Measurements from ENCODE around the gene GPRC5B.

Gene GPRC5B

DNA sequence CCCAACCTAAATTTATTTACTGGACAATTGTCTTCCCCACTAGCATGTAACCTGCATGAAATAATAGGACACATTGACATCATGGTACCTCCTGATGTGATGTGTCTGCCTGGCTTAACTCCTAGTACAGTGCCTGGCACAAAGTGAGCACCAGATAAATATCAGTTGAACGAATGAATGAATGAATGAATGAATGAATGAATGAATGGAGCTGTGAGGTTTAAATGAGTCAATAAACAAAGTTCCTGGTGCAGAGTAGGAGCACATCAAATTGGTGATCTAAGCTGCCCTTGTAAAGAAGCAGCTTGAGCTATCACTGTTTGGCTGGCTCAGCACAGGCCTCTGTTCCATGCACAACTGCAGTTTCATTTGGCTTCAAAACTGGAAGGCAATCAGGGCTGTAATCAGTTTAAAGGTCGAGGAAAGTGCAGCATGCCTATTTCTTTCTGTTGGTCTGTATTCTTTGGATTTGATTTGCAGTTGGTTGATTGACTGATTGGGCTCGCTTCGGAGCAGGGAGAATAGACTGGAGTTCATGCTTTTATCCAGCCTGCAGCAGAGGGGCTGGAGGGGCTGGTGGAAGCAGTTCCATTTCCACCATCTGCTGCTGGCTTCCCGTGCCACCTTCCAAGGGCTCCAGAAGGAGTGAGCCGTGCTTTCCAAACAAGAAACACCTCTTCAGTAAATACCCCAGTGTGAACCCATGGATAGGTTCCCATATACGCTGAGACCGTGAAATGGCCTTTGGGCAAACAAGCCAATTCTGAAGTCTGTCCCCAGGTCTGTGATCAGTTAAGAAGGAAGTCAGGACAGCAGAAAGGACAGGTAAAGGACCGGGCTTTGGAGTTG lies 54.6 kb downstream of the GPRC5B start:
- Histone ChIP-seq H2AFZ (ENCODE audit: low read depth, low read length) (no peak overlapping the region), H3K27me3 (ENCODE audit: insufficient read depth, low read length) (no peaks in the 10 kb centered on the region), H3K4me3 (ENCODE audit: low read length) (no peak overlapping the region), H3K36me3 (ENCODE audit: insufficient read depth, low read length) (peaks cover 8% of the 10 kb centered on the region), H3K4me1 (ENCODE audit: insufficient read depth, low read length) (peaks cover 3% of the 10 kb centered on the region), H3K9me3 (ENCODE audit: low read length) (no peaks in the 10 kb centered on the region)

GRCh38 chr16:19824216-19824615 lies 60.4 kb downstream of the GPRC5B start:
- Histone ChIP-seq H3K36me3 (ENCODE audit: insufficient read depth, low read length) (peaks cover 4% of the 10 kb centered on the region), H3K4me3 (ENCODE audit: low read length) (no peak overlapping the region), H3K27me3 (ENCODE audit: insufficient read depth, low read length) (no peaks in the 10 kb centered on the region), H2AFZ (ENCODE audit: low read depth, low read length) (no peak overlapping the region), H3K4me1 (ENCODE audit: insufficient read depth, low read length) (peaks cover 3% of the 10 kb centered on the region), H3K9me3 (ENCODE audit: low read length) (no peaks in the 10 kb centered on the region)

GRCh38 chr16:19823322-19823721 lies 61.3 kb downstream of the GPRC5B start:
- Histone ChIP-seq H3K4me1 (ENCODE audit: insufficient read depth, low read length) (peaks cover 3% of the 10 kb centered on the region), H3K27me3 (ENCODE audit: insufficient read depth, low read length) (no peaks in the 10 kb centered on the region), H3K9me3 (ENCODE audit: low read length) (no peaks in the 10 kb centered on the region), H3K36me3 (ENCODE audit: insufficient read depth, low read length) (peaks cover 2% of the 10 kb centered on the region), H2AFZ (ENCODE audit: low read depth, low read length) (no peak overlapping the region), H3K4me3 (ENCODE audit: low read length) (no peak overlapping the region)

DNA sequence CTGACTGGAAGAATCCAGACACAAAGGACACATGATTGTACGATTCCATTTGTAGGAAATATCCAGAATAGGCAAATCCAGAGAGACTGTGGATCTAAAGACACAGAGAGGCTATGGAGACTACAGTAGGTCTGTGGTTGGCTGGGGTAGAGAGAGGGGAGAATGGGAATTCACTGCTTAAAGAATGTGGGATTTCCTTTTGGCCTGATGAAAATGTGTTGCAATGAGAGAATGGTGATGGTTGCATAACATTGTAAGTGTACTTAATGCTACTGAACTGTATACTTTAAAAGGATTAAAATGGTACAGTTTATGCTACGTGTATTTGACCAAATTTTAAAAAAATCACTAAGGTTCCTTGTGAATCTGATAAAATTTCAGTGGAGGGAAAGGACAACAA lies 62.1 kb downstream of the GPRC5B start:
- Histone ChIP-seq H3K4me3 (ENCODE audit: low read length) (no peak overlapping the region), H3K9me3 (ENCODE audit: low read length) (no peaks in the 10 kb centered on the region), H3K4me1 (ENCODE audit: insufficient read depth, low read length) (peaks cover 3% of the 10 kb centered on the region), H2AFZ (ENCODE audit: low read depth, low read length) (no peak overlapping the region), H3K36me3 (ENCODE audit: insufficient read depth, low read length) (peaks cover 2% of the 10 kb centered on the region), H3K27me3 (ENCODE audit: insufficient read depth, low read length) (no peaks in the 10 kb centered on the region)

DNA sequence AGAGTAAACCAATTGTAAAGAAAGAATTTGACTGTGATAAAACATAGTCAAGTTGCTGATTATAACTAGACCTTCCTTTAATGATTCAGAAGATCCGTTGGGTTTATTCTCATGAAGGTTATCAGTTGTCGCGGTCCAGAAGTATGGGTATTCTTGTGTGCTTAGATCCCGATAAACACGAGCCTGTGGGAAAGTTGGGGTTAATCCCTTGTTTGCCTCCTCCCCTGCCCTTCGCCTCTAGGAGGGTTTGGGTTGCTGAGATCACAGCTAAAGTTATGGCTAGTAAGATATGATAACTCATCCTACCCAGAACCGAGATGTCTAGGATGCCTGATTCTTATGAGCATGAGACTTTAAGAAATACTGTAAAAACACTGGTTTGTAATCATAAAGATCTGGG lies 66.8 kb downstream of the GPRC5B start:
- Histone ChIP-seq H3K9me3 (ENCODE audit: low read length) (peaks cover 3% of the 10 kb centered on the region), H3K4me3 (ENCODE audit: low read length) (no peak overlapping the region), H2AFZ (ENCODE audit: low read depth, low read length) (no peak overlapping the region), H3K36me3 (ENCODE audit: insufficient read depth, low read length) (no peaks in the 10 kb centered on the region), H3K27me3 (ENCODE audit: insufficient read depth, low read length) (no peaks in the 10 kb centered on the region), H3K4me1 (ENCODE audit: insufficient read depth, low read length) (no peaks in the 10 kb centered on the region)

DNA sequence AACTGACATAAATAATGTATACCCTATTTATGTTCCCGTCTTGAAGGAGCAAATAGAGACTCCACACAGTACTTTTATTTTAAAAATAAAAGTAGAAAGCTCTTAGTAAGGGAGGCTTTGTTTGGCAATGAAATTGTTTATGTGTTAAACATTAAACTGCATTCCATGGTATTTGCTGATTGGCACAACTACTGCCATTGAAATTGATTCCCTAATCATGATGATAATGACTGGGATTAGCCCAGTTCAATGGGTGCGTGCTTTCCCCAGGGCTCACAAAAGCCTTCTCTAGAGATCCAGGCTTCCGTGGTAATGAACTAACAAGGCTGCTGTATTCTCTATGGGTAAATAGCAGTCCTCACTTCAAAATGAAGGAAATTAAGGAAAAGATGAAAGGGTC lies 67.5 kb downstream of the GPRC5B start:
- peaks cover 4% of the 10 kb centered on the region for H3K9me3 ChIP-seq (ENCODE audit: low read length)
- no peaks in the 10 kb centered on the region for H3K27me3 ChIP-seq (ENCODE audit: insufficient read depth, low read length)
- no peaks in the 10 kb centered on the region for H3K36me3 ChIP-seq (ENCODE audit: insufficient read depth, low read length)
- H3K4me3 ChIP-seq (ENCODE audit: low read length): no peak overlapping the region
- H2AFZ ChIP-seq (ENCODE audit: low read depth, low read length): no peak overlapping the region
- no peaks in the 10 kb centered on the region for H3K4me1 ChIP-seq (ENCODE audit: insufficient read depth, low read length)

GRCh38 chr16:19815418-19815817 lies 69.2 kb downstream of the GPRC5B start:
- Histone ChIP-seq H3K4me1 (ENCODE audit: insufficient read depth, low read length) (no peaks in the 10 kb centered on the region), H3K4me3 (ENCODE audit: low read length) (no peak overlapping the region), H2AFZ (ENCODE audit: low read depth, low read length) (no peak overlapping the region), H3K27me3 (ENCODE audit: insufficient read depth, low read length) (no peaks in the 10 kb centered on the region), H3K9me3 (ENCODE audit: low read length) (peaks cover 4% of the 10 kb centered on the region), H3K36me3 (ENCODE audit: insufficient read depth, low read length) (no peaks in the 10 kb centered on the region)

DNA sequence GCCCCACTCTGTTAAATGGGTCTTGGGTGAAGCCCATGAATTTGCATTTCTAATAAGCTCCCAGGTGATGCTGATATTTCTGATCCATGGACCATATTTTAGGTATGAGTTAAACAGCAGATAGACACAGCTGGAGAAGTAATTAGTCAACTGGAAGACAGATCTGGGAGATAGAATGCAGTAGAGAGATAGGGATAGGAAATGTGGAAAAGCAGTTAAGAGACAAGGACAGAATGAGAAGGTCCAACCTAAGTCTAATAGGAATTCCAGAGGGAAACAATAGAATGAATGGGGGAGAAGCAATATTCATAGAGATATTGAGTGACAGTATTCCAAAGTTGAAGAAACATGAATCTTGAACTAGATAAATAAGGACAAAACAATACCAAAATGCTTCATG lies 71.7 kb downstream of the GPRC5B start:
- no peak overlapping the region for H2AFZ ChIP-seq (ENCODE audit: low read depth, low read length)
- H3K9me3 ChIP-seq (ENCODE audit: low read length): peaks cover 4% of the 10 kb centered on the region
- H3K27me3 ChIP-seq (ENCODE audit: insufficient read depth, low read length): no peaks in the 10 kb centered on the region
- H3K36me3 ChIP-seq (ENCODE audit: insufficient read depth, low read length): no peaks in the 10 kb centered on the region
- no peaks in the 10 kb centered on the region for H3K4me1 ChIP-seq (ENCODE audit: insufficient read depth, low read length)
- no peak overlapping the region for H3K4me3 ChIP-seq (ENCODE audit: low read length)

DNA sequence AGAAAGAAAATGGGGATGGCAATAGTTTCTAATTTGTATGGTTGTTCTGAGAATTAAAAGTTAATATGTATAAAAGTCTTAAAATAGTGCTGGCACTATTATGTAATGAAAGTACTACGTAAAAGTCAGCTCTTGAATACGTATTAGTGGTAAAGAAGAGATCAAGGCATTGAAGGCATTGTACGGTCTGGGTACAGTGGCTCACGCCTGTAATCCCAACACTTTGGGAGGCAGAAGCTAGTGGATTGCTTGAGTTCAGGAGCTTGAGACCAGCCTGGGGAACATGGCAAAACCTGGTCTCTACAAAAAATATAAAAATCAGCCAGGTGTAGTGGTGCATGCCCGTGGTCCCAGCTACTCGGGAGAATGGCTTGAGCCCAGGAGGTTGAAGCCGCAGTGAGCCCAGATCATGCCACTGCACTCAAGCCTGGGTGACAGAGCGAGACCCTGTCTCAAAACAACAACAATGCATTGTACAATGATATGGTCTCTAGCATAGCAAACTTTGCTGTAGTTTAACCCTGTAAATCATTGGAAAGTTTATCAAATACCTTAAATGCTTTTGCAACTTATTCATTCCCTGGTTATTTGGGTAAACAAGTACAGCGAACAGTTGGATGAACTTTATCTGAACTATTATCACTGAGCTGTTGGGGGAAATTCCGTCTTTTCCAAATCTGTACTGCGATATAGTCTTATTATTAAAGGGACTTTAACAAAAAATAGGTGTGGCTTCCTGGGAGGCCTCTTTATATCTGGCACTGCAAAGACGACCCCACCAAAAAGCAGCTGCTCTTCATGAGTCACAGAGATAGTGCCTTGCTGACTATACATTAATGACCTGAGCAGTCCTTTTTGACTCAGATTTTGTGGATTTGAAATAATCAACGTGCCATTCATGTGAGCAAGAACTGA lies 73.6 kb downstream of the GPRC5B start:
- no peak overlapping the region for H2AFZ ChIP-seq (ENCODE audit: low read depth, low read length)
- no peak overlapping the region for H3K4me3 ChIP-seq (ENCODE audit: low read length)
- no peaks in the 10 kb centered on the region for H3K4me1 ChIP-seq (ENCODE audit: insufficient read depth, low read length)
- no peaks in the 10 kb centered on the region for H3K36me3 ChIP-seq (ENCODE audit: insufficient read depth, low read length)
- H3K27me3 ChIP-seq (ENCODE audit: insufficient read depth, low read length): no peaks in the 10 kb centered on the region
- peaks cover 10% of the 10 kb centered on the region for H3K9me3 ChIP-seq (ENCODE audit: low read length)

- Histone ChIP-seq H3K9me3 (ENCODE audit: low read length) (peaks cover 21% of the 10 kb centered on the region), H3K4me3 (ENCODE audit: low read length) (no peak overlapping the region), H3K36me3 (ENCODE audit: insufficient read depth, low read length) (no peaks in the 10 kb centered on the region), H3K27me3 (ENCODE audit: insufficient read depth, low read length) (no peaks in the 10 kb centered on the region), H3K4me1 (ENCODE audit: insufficient read depth, low read length) (no peaks in the 10 kb centered on the region), H2AFZ (ENCODE audit: low read depth, low read length) (no peak overlapping the region)
Measured at GRCh38 chr16:19809693-19810092, 75.0 kb downstream of the GPRC5B start.

DNA sequence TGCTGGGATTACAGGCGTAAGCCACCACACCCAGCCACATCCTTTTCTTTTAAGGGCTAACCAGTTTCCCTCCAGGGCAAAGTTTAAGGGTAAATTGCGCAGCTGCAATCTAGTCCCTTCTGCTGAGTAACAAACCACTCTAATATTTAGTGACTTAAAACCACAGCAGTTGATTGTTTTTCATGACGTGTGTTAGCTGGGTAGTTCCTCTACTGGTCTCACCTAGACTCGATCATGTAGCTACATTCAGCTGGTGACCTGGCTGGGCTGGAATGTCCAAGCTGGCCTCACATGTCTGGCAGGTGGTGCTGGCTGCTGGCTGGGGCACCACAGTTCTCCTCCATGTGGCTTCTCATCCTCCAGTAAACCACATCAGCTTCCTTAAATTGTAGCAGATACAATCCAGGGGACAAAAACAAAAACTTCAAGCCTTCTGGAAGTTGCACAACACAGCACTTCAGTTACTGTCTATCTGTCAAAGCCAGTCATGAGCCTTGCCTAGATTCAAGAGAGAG lies 75.5 kb downstream of the GPRC5B start:
- H3K36me3 ChIP-seq (ENCODE audit: insufficient read depth, low read length): no peaks in the 10 kb centered on the region
- H3K4me3 ChIP-seq (ENCODE audit: low read length): no peak overlapping the region
- H3K9me3 ChIP-seq (ENCODE audit: low read length): peaks cover 21% of the 10 kb centered on the region
- H3K4me1 ChIP-seq (ENCODE audit: insufficient read depth, low read length): no peaks in the 10 kb centered on the region
- H3K27me3 ChIP-seq (ENCODE audit: insufficient read depth, low read length): no peaks in the 10 kb centered on the region
- H2AFZ ChIP-seq (ENCODE audit: low read depth, low read length): no peak overlapping the region

DNA sequence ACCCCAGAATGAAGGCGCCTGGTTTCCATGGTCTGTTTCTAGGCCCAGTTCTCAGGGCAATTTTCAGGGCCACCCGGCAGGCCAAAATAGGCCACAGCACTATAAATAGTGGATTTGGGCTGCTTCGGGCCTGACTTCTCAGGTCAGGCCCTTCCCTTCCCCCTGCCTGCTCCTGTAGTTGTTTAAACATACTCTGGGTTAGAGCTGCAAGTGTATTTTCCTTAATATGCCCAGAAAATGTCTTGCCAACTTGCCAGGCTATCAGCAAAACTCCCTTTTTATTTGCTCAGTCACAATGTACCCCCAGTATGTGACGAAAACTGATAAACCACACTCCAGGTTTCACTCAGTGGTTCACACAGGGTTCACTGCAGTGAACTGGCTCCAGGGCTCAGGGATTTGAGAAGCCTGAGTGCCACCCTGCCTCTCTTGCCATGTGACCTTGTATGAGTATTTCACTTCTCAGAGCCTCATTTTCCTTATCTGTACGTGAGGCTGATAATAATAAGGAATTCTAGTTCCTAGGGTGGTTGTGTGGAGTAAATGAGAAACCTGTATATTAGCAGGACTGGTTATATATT lies 76.5 kb downstream of the GPRC5B start:
- Histone ChIP-seq H3K27me3 (ENCODE audit: insufficient read depth, low read length) (no peaks in the 10 kb centered on the region), H3K36me3 (ENCODE audit: insufficient read depth, low read length) (no peaks in the 10 kb centered on the region), H3K4me3 (ENCODE audit: low read length) (no peak overlapping the region), H2AFZ (ENCODE audit: low read depth, low read length) (no peak overlapping the region), H3K4me1 (ENCODE audit: insufficient read depth, low read length) (no peaks in the 10 kb centered on the region), H3K9me3 (ENCODE audit: low read length) (peaks cover 21% of the 10 kb centered on the region)
